Measurements from ENCODE around the gene ERO1A. TPM values are rescaled to one million over a fixed set of nuclear protein-coding genes. Genes with fewer than 3 reads are reported as not detected.

Gene ERO1A
- total and polyA plus RNA-seq, 9 of the 15 experiments (the other 6 are each of a cell fraction or from before 2014, with no cell fraction given): 11.0 to 46.2 (median 27.6) TPM

DNA sequence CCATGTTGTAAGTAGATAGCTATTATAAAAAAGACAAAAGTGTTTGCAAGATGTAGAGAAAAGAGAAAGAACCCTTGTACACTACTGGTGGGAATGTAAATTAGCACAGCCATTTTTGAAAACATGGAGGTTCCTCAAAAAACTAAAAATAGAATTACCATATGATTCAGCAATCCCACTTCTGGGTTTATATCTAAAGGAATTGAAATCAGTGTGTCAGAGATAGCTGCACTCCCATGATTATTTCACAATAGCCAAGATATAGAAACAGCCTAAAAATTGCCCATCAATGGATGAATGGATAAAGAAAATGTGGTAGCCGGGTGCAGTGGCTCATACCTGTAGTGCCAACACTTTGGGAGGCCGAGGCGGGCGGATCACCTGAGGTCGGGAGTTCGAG is 20.8 kb upstream of the ERO1A start:
- intact Hi-C loops (cut with micrococcal nuclease): no loop called here

More for the DNA sequence above, 20.8 kb upstream of the ERO1A start:
- H3K4me1 ChIP-seq (replicated peaks in 1 of 2; ENCODE audit: control insufficient read depth in 2 of 2, insufficient read depth in 2 of 2, low read length in 2 of 2): no peaks in the 10 kb centered on the region
- in situ Hi-C loops (cut with MboI): no loop called here
- POLR2A ChIA-PET: interaction anchor here (0.6 to 1.5 kb wide), 3 partner anchors 13 to 47 kb away, joined by 3 to 4 read pairs (median 3); partner anchors contain the start of genes ERO1A and STYX
- H2AFZ ChIP-seq (ENCODE audit: low read depth, low read length): no peak overlapping the region
- H3K4me3 ChIP-seq: no peak overlapping the region
- no peak for TF ChIP-seq FOXA1 (IDR thresholded peaks at IDR 0.05; ENCODE audit: borderline replicate concordance)
- TF ChIP-seq, protein P1, sequence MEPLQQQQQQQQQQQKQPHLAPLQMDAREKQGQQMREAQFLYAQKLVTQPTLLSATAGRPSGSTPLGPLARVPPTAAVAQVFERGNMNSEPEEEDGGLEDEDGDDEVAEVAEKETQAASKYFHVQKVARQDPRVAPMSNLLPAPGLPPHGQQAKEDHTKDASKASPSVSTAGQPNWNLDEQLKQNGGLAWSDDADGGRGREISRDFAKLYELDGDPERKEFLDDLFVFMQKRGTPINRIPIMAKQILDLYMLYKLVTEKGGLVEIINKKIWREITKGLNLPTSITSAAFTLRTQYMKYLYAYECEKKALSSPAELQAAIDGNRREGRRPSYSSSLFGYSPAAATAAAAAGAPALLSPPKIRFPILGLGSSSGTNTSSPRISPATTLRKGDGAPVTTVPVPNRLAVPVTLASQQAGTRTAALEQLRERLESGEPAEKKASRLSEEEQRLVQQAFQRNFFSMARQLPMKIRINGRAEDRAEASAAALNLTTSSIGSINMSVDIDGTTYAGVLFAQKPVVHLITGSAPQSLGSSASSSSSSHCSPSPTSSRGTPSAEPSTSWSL (CRISPR knock-in tag; IDR thresholded peaks at IDR 0.05; ENCODE audit: borderline replicate concordance): no peak
- TF ChIP-seq PRPF4 (IDR thresholded peaks at IDR 0.05; ENCODE audit: insufficient read depth, low read depth, low read length, poor library complexity, severe bottlenecking): no peak
- TF ChIP-seq, protein P2, sequence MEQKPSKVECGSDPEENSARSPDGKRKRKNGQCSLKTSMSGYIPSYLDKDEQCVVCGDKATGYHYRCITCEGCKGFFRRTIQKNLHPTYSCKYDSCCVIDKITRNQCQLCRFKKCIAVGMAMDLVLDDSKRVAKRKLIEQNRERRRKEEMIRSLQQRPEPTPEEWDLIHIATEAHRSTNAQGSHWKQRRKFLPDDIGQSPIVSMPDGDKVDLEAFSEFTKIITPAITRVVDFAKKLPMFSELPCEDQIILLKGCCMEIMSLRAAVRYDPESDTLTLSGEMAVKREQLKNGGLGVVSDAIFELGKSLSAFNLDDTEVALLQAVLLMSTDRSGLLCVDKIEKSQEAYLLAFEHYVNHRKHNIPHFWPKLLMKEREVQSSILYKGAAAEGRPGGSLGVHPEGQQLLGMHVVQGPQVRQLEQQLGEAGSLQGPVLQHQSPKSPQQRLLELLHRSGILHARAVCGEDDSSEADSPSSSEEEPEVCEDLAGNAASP (IDR thresholded peaks at IDR 0.05): no peak
- no peak for TF ChIP-seq ZNF507 (tag; conservative IDR thresholded peaks at IDR 0.05)
- no peak for TF ChIP-seq U2AF1 (optimal IDR thresholded peaks at IDR 0.05; ENCODE audit: low read depth, low read length)
- no peak for TF ChIP-seq CCAR2 (IDR thresholded peaks at IDR 0.05; ENCODE audit: low read depth, low read length)
- TF ChIP-seq BACH1 (tag; IDR thresholded peaks at IDR 0.05): no peak
- no peaks in the 10 kb centered on the region for H3K9me3 ChIP-seq (replicated peaks; ENCODE audit: control insufficient read depth, insufficient read depth, low read depth, low read length)
- FAIRE-seq (no peak), DNase-seq (ENCODE audit: extremely low read depth in 1 of 4, low spot score in 3 of 4) (no peak), ATAC-seq (no peak)
- CTCF ChIA-PET (ENCODE audit: low intra/inter-chr PET ratio): no interaction called here
- H3K4me2 ChIP-seq (ENCODE audit: insufficient read depth, low read length): no peak overlapping the region
- no peaks in the 10 kb centered on the region for H4K20me1 ChIP-seq (replicated peaks; ENCODE audit: control insufficient read depth, insufficient read depth, low read length)
- no peak overlapping the region for H3K9ac ChIP-seq (ENCODE audit: insufficient read depth in 1 of 2, low read depth in 2 of 2, low read length in 2 of 2)
- peaks cover 8% of the 10 kb centered on the region; the same call in 2 of the 3 replicates for H3K79me2 ChIP-seq (ENCODE audit: control insufficient read depth, insufficient read depth, low read length)
- 98% methylated on average over 5 of the region's 6 CpGs for WGBS (ENCODE audit: insufficient coverage, low coverage, missing lambda C conversion rate)
- H3K36me3 ChIP-seq (ENCODE audit: control insufficient read depth, insufficient read depth, low read length): peaks cover 90% of the 10 kb centered on the region
- no peaks in the 10 kb centered on the region for H3K27me3 ChIP-seq (ENCODE audit: control insufficient read depth in 2 of 2, insufficient read depth in 2 of 2, low read length in 2 of 2)
- H3K9me1 ChIP-seq (ENCODE audit: control insufficient read depth, insufficient read depth, low read length): no peaks in the 10 kb centered on the region
- no peak overlapping the region for H3K27ac ChIP-seq (ENCODE audit: extremely low read depth, low read depth, low read length)
- BruUV-seq (replicated peaks): no TSS peak

Data from K562 (cell line).